ENCODE measurements around the gene MET. TPM values are rescaled to one million over a fixed set of nuclear protein-coding genes. Genes with fewer than 3 reads are reported as not detected.

MET gene
- total and polyA plus RNA-seq, 10 of the 15 experiments (the other 5 are each of a cell fraction or from before 2014, with no cell fraction given): 0.01 to 0.21 TPM; not detected in 8

- POLR2A ChIA-PET: no interaction called here
- Histone ChIP-seq H3K4me1 (ENCODE audit: control insufficient read depth, insufficient read depth, low read length) (0 out of 2 replicates have a peak, but pooled peaks cover 3% of the 10 kb centered on the region), H4K20me1 (ENCODE audit: control insufficient read depth, insufficient read depth) (no peaks in the 10 kb centered on the region), H3K9ac (ENCODE audit: control insufficient read depth, insufficient read depth, low read length) (no peak overlapping the region), H3K9me3 (replicated peaks; ENCODE audit: control insufficient read depth, insufficient read depth, low read length) (no peaks in the 10 kb centered on the region), H3K4me3 (no peak overlapping the region), H3K79me2 (ENCODE audit: control insufficient read depth, insufficient read depth, low read length) (no peaks in the 10 kb centered on the region), H3K4me2 (ENCODE audit: control insufficient read depth, insufficient read depth) (peak overlapping the region; percentile 86; the same call in 1 of the 2 replicates), H2AFZ (ENCODE audit: control insufficient read depth, low read depth, low read length) (no peak overlapping the region), H3K27me3 (replicated peaks in 1 of 2; ENCODE audit: control insufficient read depth in 2 of 2, insufficient read depth in 2 of 2, low read length in 1 of 2) (peaks cover 8 to 12% of the 10 kb centered on the region in 2 experiments), H3K27ac (ENCODE audit: control insufficient read depth, insufficient read depth) (no peak overlapping the region), H3K36me3 (ENCODE audit: control insufficient read depth in 2 of 2, insufficient read depth in 2 of 2, low read length in 1 of 2) (no peaks in the 10 kb centered on the region)
- no peak for ATAC-seq
- no peak for DNase-seq (ENCODE audit: low read depth, low spot score)
- intact Hi-C loops (cut with micrococcal nuclease; ENCODE audit: unreplicated experiment) (no loop called here), in situ Hi-C loops (cut with MboI) (no loop called here)
- BruUV-seq (replicated peaks): no TSS peak
- FAIRE-seq: peak; percentile 49
- CTCF ChIA-PET: no interaction called here
- TF ChIP-seq CBX3 (IDR thresholded peaks at IDR 0.05; ENCODE audit: borderline replicate concordance, low read depth) (no peak), BHLHE40 (IDR thresholded peaks at IDR 0.05; ENCODE audit: borderline replicate concordance in 1 of 2, low read depth in 2 of 2, low read length in 1 of 2) (no peak), NFIC (IDR thresholded peaks at IDR 0.05; ENCODE audit: low read depth, low read length) (no peak), ZNF592 (IDR thresholded peaks at IDR 0.05) (no peak), USF2 (IDR thresholded peaks at IDR 0.05; ENCODE audit: borderline replicate concordance, low read depth, low read length) (no peak)
- TF ChIP-seq, protein P1, sequence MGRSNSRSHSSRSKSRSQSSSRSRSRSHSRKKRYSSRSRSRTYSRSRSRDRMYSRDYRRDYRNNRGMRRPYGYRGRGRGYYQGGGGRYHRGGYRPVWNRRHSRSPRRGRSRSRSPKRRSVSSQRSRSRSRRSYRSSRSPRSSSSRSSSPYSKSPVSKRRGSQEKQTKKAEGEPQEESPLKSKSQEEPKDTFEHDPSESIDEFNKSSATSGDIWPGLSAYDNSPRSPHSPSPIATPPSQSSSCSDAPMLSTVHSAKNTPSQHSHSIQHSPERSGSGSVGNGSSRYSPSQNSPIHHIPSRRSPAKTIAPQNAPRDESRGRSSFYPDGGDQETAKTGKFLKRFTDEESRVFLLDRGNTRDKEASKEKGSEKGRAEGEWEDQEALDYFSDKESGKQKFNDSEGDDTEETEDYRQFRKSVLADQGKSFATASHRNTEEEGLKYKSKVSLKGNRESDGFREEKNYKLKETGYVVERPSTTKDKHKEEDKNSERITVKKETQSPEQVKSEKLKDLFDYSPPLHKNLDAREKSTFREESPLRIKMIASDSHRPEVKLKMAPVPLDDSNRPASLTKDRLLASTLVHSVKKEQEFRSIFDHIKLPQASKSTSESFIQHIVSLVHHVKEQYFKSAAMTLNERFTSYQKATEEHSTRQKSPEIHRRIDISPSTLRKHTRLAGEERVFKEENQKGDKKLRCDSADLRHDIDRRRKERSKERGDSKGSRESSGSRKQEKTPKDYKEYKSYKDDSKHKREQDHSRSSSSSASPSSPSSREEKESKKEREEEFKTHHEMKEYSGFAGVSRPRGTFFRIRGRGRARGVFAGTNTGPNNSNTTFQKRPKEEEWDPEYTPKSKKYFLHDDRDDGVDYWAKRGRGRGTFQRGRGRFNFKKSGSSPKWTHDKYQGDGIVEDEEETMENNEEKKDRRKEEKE (IDR thresholded peaks at IDR 0.05): no peak
- TF ChIP-seq, protein P2, sequence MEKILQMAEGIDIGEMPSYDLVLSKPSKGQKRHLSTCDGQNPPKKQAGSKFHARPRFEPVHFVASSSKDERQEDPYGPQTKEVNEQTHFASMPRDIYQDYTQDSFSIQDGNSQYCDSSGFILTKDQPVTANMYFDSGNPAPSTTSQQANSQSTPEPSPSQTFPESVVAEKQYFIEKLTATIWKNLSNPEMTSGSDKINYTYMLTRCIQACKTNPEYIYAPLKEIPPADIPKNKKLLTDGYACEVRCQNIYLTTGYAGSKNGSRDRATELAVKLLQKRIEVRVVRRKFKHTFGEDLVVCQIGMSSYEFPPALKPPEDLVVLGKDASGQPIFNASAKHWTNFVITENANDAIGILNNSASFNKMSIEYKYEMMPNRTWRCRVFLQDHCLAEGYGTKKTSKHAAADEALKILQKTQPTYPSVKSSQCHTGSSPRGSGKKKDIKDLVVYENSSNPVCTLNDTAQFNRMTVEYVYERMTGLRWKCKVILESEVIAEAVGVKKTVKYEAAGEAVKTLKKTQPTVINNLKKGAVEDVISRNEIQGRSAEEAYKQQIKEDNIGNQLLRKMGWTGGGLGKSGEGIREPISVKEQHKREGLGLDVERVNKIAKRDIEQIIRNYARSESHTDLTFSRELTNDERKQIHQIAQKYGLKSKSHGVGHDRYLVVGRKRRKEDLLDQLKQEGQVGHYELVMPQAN (conservative IDR thresholded peaks at IDR 0.05): no peak
- RAD21 ChIA-PET (ENCODE audit: unreplicated experiment): interaction anchor here (1.0 kb wide), 1 partner anchor 95 kb away, joined by 3 read pairs; no protein-coding TSS in a partner anchor
- WGBS (ENCODE audit: insufficient coverage, insufficient replicate concordance, low lambda C conversion rate, missing lambda C conversion rate): 1% methylated on average over 23 of the region's 23 CpGs
- SMC1A ChIA-PET (ENCODE audit: uncharacterized antibody, unreplicated experiment): no interaction called here
These were observed 830 bp downstream of the MET start for GRCh38 chr7:116672596-116673456.
